GM18502 (cell line): ENCODE measurements around the gene KRTAP1-5.
"Not testable (repeated sequence)": the region's sequence is repeated elsewhere in the genome, so short reads cannot be mapped to it uniquely, and the experiment has no call there.

ENCODE experiments used
- ATAC-seq: cut with Tn5 transposase; IDR thresholded peaks from one replicate; pipeline ENCODE4 v1.9.1; 2021; ENCODE audit warnings: mild to moderate bottlenecking; ENCODE audit not compliant: unreplicated experiment, poor library complexity

The KRTAP1-5 gene

DNA sequence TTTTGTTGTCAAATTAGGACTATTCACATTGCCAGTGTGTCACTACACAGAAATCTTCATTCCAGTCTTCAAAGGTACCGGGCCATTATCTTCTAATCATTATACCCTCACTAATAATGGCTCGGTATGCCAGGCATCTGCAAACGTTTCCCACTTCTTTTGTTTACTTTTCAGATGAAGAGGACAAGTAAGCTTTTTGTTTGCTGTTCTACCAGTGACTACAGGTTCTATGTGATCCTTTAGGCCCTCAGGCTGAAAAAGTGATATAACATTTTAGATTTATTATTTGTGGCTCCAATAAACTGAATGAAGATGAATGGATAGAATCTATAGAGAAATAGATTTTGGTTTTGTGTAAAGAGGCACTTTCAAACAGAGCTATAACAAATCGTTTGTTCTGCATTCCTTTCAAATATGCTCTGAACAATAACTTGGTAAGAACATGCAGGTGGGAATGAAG lies 17.7 kb downstream of the KRTAP1-5 start:
- ATAC-seq, result no peak

DNA sequence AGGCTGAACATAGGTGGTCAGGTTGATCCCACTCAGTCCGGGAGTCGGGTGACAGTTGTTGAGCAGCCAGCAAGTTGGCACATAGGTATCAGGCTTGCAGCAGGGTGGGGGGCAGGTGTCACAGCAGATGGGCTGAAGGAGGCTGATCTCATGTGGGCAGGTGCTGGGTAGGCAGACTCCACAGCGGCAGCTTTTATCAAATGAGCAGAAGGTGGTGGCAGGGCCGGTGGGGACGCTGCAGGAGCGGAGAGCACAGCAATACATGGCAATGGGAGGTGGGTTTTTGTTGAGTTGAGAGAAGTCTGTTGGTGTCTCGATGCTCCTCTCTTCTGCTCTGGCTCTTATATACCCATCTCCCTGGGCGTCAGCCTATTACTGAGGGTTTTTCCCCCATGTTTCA lies 18.2 kb downstream of the KRTAP1-5 start, which contains the start of gene KRTAP3-1:
TSS of gene KRTAP3-1 (minus strand) at position 318 of the 400 bp plus-strand sequence. CDS start at position 264, 54 bp downstream.
- ATAC-seq, result no peak

DNA sequence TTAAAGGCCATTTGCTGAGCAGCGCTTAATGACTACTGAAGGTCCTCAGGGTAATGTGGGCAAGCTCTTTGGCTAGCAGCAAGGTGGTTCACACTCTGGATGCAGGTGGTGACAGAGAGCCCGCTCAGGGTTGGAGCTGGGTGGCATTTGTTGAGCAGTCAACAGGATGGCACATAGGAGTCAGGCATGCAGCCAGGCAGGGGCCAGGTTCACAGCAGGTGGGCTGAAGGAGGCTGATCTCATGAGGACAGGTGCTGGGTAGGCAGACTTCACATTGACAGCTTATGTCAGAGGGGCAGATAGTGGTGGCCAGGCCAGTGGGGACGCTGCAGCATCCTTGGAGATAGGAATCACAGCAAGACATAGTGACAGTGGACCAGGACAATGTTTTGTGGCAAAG lies 22.6 kb downstream of the KRTAP1-5 start:
- ATAC-seq, result no peak

DNA sequence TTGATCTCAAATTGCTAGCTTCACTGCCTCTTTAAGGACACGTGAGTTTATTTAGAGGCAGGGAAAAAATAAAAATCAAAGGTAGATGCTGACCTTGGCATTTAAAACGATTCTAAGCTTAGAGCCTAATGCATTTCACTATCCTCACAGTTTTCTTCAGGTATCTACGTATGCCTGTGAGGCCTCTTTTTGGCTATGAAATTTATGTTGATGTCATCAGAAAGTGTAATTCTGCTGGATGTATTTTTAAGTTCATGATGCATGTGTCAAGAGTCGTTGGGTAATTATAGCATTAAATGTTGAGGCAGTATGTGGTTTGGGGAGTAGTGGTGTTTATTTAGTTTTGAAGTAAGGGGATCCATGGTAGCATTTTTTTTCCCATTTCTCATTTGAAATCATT lies 23.1 kb downstream of the KRTAP1-5 start:
- no peak for ATAC-seq

DNA sequence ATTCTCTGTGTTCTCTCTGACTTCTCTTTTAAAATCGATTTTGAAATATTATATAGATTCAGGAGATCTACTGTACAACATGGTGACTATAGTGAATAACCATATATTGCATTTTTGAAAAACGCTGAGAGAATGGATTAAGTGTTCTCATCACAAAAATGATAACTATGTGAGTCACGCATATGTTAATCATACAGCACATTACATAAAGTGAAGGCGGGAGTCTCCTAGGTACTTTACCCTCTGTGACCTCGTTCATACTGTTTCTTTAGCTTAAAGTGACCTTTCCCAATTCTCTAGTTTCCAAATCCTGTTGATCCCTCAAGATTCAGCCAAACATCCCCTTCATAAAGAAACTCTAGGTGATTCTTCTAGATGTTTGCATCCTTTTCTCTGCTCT lies 24.2 kb downstream of the KRTAP1-5 start:
- ATAC-seq, result no peak

DNA sequence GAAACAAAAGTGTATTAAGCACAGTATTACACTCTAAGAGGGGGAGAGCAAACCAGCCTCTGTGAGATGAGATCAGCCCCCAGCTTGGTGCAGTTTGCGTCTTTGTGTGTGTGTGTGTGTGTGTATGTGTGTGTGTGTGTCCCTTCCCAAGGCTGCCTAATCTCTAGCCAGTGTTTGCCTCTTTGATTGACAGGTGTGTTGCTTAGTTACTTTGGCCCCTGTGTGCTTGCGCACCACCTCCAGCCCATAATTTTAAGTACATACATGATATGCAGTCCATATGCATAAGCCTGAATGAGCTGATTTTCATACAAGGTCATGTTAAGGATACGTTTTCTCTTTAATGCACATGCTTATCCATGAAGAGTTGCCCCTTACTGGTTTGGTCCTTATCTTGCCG lies 25.2 kb downstream of the KRTAP1-5 start:
- no peak for ATAC-seq

DNA sequence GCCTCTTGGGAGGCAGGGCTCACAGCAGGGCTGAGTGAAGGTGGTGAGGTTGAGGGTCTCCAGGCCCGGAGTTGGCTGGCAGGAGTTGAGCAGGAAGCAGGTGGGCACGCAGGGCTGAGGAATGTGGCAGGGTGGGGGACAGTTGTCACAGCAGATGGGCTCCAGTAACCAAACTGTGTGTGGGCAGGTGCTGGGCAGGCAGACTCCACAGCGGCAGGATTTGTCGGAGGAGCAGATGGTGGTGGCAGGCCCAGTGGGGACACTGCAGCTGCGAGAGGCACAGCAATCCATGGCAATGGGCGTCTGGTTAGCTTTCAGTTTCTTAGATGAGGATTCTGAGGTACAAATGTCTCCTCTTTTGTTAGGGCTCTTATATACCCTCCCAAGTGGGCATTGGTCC lies 27.4 kb downstream of the KRTAP1-5 start, which contains the start of gene KRTAP3-2:
TSS of gene KRTAP3-2 (minus strand) at position 344 of the 400 bp plus-strand sequence. CDS start at position 291, 53 bp downstream.
- not testable (repeated sequence) for ATAC-seq

DNA sequence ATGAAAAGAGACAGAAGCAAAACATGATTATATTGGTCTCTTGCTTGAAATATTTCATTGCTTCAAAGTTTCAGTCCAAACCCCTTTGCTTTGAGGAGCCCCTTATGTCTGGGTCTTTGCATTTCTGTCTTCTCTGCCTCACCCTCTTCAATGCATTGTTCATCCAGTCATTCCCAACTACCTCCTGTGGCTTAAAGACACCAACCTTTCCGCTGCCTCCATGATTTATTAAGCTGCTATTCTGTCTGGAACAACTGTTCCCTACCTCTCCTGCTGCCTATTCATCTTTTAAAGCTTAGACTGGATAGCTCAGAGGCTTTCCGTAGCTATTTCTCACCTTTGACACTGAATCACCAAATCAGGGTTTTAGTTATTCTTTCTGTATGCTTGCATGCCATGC lies 29.6 kb downstream of the KRTAP1-5 start:
- ATAC-seq, result no peak

DNA sequence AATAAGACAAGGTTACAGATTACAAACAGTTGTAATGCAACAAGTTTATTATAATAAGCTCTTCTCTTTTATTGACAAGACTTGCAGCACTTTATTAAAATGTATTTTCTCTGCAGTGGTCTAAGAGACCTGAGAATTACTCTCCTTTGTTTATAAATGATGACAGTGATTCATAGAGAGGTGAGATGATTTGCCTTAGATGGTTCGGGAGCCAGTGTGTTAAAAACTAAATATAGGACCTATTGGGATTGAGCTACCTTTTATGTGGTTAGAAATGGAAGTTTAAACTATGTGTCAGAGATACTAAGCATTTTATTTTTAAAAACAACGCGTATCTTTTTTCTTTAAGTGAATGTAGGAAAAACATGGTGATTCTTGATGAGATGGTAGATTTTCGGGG lies 30.2 kb downstream of the KRTAP1-5 start:
- ATAC-seq, result no peak

DNA sequence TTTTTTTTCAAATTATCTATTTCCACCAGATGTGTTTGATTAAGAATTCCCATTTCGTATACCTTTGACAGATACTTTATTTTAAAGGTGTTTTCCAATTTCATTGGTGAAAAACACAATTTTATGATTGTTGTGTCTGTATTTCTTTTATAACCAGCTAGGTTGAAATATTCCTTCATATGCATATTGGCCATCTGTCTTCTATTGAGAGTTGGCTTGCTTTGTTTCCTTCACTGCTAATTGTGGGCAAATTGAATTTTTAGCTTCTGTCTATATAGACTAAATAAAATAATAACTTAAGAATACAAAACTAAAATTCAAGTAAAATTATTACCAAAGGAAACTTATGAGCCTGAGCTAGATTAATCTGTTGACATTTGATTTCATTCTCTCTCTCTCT lies 31.9 kb downstream of the KRTAP1-5 start:
- no peak for ATAC-seq

DNA sequence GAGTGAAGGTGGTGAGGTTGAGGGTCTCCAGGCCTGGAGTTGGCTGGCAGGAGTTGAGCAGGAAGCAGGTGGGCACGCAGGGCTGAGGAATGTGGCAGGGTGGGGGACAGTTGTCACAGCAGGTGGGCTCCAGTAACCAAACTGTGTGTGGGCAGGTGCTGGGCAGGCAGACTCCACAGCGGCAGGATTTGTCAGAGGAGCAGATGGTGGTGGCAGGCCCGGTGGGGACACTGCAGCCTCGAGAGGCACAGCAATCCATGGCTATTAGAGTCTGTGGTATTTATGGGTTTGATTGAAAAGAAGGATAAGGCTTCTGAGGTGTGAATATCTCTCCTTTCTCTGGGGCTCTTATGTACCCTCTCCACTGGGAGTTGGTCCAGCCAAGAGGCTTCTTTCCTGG lies 33.2 kb downstream of the KRTAP1-5 start, which contains the start of gene KRTAP3-3:
TSS of gene KRTAP3-3 (minus strand) at position 326 of the 400 bp plus-strand sequence. CDS start at position 259, 67 bp downstream.
- no peak for ATAC-seq

DNA sequence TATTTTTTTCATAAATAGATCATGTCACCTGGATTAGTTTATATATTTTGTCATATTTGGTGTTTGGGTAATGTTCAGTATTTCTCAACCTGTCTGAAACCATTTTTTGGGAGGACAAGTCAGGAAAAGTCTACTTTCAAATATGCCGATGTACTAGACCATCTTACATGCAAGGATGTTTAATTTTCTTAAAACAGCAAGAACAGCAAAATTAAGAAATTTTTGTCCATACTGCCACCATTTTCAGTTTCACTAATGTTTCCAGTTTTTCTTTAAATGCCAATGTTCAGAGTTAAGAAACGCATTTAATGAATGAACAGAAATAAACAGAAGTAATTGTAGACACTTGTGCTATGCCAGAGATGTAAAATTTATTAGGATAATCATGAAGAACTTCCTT lies 33.9 kb downstream of the KRTAP1-5 start:
- no peak for ATAC-seq

DNA sequence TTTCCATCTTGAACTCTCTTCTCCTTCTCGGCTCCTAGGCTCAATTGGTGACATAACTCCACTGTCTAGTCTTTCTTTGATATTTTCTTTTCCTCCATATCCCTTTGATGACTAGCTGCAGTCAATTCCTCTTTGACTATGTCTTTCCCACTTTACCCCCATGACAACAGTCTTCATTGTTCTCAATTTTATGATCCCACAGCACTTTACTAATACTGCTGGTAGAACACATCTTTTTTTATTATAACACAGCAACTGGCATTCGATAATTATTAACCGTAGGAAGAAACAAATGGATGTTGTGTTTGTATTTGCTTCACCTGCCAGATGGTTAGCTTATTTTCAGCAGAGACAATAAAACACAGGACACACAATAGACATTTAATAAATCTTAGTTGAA lies 34.3 kb downstream of the KRTAP1-5 start:
- ATAC-seq, result no peak

DNA sequence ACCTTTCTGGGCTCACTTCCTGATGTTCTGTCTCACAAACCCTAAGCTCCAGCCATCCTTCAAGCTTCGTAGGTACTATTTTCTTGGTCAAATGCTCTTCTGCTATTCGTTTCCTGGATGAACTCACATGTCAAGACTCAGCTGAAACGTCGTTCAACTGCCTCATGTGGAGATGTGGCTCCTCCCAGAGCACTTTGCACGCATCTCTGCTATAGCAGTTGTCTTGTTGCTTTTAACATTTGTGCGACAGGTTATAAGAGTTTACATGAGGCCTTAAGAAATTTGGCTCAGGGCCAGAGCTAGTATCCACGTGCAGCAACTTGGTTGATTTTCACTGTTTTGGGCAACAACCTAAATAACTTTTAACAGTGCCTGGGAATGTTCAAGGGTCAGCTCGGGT lies 40.1 kb downstream of the KRTAP1-5 start:
- ATAC-seq, result no peak

DNA sequence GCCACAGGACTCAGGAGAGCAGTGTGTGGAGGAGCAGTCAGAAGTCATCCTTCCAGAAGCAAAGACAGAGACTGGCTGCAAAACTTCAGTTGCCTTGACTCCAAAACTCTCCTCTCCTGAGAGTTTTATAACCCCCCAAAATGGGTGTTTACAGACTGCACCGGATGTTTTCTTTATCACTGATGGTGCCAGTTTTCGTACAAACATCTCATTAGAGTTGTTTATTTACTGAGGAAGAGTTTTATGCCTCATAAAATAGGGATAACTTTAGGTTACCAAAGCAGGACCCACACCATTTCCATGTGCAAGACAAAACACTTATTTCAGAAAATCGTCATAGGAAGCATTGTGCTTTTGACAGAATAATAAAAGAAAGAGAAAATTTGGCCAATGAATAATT lies 42.8 kb downstream of the KRTAP1-5 start, which contains the start of gene KRT40:
TSS of gene KRT40 (minus strand) at position 101 of the 400 bp plus-strand sequence. CDS start at position 48, 53 bp downstream.
- ATAC-seq, result no peak

DNA sequence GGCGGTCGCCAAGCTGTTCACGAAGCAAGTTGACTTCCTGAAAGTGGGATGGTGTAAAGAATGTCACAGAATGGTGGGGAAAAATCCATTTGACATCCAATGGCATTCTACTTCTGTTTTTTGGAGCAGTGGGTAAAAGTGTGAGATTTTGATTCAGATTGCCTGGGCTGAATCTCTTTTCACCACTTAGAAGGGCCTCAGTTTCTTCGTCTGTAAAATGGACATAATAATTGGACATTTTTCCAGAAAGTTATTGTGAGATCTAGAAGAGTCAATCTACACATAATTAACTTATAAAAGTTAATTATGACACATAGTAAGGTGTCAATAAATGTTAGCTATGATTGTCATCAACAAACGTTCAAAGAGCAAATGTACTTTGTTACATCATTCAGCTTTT lies 45.9 kb downstream of the KRTAP1-5 start:
- no peak for ATAC-seq

DNA sequence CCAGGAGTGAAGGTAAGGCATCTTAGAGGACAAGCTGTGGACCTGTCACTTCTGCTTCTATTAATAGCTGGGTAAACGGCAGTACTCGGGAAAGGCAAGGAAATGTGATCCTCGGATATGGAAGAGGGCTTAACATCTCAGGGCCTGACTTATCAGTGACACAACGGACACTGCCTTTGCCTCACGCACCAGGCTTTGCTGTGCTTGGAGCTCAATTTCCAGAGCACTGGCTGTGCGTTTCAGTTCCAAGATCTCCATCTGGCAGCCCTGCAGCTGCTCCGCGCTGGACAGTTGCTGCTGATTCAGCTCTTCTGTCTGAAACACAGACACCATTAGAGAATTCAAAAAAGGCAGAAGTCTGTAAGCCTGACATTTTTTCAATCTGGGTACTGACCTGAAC lies 46.4 kb downstream of the KRTAP1-5 start:
- no peak for ATAC-seq

DNA sequence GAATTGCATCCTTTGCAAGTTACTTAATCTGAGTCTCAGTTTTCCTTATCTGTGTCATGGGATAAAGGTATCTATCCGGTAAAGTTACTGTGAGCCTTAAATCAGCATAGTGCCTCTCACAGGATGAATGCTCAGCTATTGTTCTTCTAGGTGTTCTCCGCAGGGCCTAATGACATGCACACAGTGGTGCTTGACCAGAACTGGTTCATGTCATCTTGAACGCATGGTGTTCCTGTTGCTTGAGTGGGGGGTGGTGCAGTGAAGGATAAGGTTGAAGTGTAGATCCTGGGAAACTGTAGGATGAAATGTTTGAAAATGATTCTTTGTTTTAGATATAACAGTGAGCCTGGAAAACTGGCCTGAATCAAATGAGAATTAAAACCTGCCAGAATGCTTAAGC lies 46.9 kb downstream of the KRTAP1-5 start:
- no peak for ATAC-seq

DNA sequence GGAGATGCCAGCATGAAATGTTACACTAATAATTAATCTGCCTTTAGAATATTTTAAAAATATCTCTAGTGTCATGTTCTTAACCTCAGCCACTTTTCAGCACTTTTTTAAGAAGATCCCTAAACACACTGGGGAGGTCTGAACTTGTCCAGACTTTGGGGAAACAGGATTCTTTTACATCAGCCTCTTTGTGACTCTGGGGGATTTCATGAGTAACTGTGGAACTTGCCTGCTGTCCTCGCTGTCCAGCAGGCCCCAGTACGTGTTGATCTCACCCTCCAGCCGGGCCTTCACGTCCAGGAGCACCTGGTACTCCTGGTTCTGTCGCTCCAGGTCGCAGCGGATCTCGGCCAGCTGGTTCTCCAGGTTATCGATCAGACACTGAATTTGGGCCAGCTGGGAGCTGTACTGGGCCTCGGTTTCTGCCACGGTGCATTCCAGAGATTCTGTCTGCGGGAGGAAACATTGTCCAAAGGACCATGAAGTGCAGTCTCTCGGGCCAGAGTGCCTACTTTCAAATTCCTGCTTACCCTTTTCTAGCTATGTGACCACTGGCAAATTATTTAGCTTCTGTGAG lies 48.3 kb downstream of the KRTAP1-5 start:
- no peak for ATAC-seq
